GM10847 (cell line): ENCODE measurements around the gene PLD5.

Experiments
- POLR2A ChIP-seq: IDR thresholded peaks from 2 replicates; pipeline ENCODE4 v1.6.1; 2011; ENCODE audit not compliant: insufficient read length; ENCODE audit errors: extremely low read depth

Gene PLD5

DNA sequence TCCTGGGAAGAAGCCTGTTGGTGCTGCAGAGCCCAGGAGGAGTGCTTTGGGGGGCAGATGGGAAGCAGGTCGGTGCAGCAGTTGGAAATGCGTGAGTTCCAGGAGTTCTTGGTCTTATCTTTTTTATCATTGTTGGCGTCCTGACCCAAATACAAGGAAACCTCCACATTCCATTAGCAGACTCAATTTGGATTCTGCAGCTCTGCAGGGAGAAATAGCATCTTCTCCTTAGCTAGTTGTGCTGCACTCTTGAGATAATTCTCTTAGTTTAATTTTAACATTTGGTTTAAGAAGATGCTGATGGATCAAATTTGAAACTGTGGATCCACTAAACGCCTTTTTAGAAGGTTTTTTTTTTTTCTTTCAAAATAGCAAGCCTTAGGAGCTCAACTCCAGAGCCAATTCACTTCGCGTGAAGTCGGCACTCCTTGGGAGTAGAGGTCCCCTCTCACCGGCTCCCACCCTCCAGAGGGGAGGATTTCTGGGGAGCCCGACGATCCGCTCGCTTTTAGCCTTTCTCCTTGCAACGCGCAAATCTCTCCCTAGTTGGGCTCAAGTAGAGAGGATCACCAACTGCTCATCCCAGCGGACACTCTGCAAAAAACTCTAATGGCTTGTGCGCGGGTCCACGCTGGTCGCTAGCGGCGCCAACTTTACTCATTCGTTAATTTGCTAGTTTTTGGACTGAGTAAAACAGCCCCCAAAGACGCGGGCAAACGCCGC lies 1.3 kb downstream of the PLD5 start:
- TF ChIP-seq POLR2A = no peak

DNA sequence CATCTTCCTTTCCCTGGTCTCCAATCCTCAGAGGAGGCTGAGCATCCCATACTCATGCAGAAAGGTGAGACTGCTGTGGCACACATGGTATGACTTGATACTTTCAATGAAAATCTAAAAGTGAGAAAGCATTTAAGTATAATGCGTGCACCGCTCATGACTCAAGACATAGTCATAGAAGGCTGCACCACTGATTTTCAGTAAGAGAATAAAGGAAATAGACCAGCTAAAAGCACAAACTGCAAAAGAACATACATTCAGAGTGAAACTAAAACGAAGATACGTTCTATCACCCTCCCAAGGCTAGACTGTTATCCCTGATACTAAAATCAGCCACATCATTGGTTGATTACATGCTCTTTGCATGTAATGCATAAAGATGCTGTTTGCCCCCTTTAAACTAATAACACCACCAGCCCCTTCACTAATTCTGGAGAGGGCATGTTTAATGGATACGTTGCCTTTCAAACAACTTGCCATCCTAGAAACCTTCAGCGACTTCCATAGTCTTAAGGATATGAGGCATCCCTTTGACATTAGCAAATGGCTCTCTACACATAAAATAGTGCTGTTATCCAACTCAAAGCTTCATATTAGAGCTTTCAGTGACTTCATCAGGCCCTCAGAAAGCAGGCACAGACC lies 2.1 kb downstream of the PLD5 start:
- no peak for TF ChIP-seq POLR2A

DNA sequence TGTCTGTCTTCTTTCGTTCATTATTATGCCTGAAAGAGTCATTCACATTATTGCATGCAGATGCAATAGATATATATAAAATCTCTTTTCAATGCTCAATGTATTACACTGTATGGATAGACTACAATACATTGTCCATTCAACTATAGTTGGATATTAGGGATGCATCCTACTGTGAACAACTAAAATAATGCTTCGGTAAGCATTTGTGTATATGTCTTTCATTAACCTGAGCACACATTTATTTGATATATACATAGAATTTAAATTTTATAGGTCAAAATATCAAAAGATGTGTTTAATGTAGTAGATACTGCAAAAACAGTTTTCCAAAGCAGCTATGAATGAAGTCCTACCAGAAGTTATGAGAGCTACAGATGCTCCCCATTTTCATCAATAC lies 8.9 kb downstream of the PLD5 start:
- TF ChIP-seq POLR2A = no peak

DNA sequence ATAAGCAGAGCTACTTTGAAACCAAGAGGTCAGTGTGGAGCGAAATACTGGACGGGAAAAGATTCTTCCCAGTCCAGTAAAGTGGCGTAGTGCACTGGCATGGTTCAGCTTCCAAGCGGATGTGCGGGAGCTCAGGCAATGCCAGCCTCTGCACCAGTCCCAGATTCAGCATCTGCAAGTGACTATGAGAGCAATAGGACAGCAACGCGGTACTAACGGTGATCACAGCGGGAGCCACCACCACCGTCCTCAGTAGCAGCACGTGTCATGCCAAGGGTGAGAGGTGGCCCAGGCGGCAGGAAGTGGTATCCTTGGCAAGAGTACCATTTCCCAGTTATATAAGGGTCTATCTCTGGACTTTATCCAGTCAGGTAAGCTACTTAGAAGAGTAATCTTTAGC lies 17.8 kb downstream of the PLD5 start:
- no peak for TF ChIP-seq POLR2A

DNA sequence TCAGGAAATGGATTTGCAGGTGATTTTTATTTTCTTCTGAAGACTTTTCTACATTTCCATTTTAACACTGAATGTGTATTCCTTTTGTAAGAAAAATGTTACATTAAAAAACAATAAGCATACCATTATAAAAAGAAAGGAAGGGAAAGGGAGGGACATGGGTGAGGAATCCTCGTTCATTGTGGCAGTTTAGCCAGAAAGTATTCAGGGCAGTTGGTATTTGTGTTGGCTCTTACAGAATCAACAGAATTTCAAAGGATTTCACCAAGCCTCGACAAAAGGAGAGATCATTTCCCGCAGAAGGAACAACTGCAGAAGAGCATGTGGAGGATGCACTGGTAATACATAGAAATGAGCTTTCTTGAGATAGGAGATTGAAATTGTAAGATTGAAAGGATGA lies 35.0 kb downstream of the PLD5 start:
- no peak for TF ChIP-seq POLR2A

DNA sequence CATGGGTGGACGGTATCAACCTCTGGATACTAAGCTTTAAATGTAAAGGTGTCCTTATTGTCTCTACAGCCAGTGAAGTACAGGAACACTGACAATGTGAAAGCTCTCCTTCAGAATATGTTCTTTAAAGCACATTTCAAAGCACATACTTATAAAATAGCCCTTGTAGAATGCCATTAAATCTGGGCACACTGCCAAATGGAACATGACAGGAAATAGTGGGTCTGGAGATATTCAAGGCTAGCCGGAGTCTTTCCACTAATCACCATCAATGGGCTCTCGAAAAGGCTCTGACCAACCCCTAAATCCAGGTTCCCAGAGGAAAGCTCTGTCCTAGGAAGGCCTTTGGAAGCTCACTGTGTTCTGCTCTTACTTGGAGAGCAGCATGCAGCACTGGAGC lies 46.6 kb downstream of the PLD5 start:
- no peak for TF ChIP-seq POLR2A

DNA sequence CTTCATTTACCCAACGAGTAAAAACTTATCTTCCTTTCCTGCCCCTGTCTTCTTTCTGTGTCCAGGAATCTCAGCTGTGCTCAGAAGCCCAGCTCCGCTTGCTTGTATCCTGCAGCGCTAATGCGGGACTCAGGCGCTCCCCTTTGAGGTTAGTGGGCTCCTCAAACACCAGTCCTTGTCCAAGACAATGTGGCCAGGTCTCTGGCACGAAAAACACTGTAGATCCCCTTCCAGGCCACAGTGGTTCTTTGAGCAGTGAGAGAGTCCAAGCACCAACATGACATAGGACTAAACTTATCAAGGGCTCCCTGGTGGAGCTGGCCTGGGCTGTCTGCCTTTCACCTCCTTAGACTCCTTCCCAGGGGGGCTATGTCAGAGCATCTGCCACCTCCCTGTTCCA lies 53.7 kb downstream of the PLD5 start:
- TF ChIP-seq POLR2A = no peak

DNA sequence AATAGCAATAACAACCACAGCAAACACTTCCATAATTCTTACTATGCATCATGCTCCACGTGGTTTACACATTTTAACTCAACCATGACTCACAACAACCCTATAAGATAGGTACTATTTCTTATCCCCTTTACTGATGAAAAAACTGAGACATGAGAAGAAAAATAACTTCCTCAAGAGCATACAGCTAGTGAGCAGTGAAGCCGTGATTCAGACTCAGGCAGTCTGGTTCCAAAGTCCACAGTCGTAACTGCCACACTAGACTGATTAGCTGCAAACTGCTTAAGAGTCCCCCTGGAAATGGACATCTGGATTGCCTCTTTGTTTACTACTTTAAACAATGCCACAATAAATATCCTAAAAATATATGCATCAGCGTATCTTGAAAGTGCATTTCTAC lies 55.7 kb downstream of the PLD5 start:
- TF ChIP-seq POLR2A = no peak

DNA sequence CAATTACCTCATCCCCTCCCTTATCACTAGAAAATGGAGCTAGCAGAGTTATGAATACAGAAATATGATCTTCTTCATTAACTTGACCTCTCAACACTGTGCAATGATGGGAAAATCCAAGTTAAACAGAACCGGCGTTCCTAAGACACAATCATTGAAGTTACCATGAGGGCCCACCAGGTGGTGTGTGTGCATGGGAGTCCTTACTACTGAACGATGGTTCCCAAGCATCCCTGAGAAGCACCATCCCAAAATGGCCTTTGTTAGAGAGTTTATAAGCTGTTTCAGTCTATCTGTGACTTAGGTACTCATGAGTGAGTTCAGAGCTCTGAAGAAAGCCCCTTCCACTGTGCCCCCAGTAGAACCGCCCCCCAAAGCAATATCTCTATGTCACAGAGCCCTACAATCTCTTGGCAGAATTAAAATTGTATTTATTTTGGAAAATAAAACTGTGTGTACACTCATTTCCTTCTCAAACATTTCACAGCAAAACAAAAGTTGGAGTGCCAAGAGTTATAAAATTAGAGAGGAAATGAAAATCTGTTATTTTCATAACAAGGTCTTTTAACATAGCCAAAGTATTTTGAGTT lies 56.8 kb downstream of the PLD5 start:
- TF ChIP-seq POLR2A = no peak

DNA sequence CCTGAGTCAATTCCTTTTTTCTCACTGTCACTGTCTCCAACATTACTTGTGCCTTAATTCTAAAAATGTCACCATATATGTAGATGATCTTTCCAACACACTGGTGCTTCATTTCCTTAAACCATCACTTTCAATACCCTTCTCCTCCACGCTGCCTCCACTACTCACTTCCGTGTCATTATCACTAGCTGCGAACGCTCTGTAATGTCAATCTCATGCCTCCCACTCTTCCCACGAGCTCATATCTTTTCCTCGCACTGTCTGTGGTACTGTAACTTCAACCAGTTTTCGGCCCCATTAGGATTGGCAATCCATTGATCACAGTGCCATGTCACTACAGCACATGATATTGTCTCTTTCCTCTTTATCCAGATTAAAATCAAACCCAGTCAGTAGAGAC lies 61.6 kb downstream of the PLD5 start:
- TF ChIP-seq POLR2A = no peak

DNA sequence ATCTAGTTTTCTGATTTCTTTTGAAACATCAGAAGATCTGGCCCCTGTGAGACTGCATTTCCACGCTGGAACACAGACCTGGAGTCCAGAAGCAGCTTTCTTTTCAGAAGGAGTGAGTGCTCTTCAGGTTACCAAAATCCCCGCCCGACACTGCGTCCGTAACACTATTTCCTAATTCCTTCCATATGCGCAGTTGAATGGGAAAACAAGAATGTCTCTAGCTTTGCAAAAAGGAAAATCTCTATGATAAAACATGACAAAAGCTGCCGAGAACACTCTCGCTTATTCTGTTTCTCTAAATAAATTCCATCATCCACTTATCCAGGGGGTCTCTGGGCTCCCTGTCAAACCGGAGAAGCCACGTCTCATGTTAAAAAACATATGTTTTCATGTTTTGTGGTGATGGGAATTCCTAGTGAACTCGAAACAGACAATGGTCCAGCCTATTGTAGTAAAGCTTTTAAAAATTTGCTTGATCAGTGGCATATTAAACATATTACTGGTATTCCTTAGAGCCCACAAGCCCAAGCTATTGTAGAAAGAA lies 67.7 kb downstream of the PLD5 start:
- no peak for TF ChIP-seq POLR2A

DNA sequence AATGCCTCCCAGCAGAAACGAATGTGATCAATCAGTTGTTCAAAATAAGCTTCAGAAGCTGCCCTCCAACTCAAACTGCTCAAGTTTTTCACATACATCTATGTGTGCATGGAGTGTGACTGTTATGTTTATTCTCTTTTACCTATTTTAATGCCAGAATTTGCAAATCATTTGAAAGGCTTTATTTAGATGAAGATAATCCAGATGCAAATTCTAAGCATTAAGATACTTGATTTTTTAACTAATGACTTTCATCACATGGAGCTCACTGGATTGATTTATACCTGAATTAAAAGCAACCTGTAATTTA lies 69.5 kb downstream of the PLD5 start:
- no peak for TF ChIP-seq POLR2A

DNA sequence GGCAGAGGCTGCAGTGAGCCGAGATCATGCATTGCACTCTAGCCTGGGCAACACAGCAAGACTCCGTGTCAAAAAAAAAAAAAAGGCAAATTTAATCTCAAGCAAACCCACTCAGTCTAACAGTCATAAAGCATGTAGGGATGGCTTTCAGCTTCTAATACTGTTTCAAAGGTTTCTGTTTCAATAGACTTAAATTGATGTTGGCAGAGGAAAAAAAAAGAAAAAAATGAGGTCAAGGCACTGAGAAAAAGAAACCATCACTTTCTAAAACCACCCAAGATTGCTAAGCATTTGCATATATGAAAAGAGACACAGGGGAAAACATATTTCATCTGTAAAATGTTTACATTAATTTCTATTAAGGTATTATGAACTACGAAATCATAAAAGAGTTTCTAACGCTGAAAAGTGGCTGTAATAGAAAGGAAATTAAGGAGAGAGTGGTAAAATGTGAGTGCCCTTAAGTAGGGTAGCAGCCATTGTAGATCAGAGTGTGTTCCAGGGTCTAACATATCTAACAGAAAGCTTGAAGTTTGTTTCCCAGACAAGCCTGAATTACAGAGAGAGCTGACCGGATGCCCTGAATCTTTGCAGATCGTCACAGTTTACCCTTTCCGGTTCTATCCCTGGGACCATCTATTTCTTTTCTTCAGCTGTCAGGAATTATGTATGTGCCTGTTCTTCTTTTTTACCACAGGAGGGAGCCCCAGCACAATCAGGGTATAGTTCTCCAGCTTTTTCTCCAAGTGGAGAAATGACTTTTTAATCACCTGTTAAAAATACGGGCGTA lies 70.0 kb downstream of the PLD5 start:
- TF ChIP-seq POLR2A = no peak

DNA sequence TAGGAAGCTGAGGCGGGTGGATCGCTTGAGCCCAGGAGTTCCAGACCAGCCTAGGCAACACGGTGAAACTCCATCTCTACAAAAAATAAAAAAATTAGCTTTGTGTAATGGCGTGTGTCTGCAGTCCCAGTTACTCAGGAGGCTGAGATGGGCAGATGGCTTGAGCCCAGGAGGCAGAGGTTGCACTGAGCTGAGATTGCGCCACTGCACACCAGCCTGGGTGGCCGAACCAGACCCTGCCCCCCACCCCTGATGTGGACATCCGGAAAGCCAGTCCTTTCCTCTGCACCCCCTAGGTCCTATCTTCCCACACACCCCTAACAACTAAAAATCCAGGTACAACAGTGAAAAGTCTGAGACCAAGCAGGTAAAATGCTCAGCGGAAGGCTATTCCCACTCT lies 71.9 kb downstream of the PLD5 start:
- no peak for TF ChIP-seq POLR2A

DNA sequence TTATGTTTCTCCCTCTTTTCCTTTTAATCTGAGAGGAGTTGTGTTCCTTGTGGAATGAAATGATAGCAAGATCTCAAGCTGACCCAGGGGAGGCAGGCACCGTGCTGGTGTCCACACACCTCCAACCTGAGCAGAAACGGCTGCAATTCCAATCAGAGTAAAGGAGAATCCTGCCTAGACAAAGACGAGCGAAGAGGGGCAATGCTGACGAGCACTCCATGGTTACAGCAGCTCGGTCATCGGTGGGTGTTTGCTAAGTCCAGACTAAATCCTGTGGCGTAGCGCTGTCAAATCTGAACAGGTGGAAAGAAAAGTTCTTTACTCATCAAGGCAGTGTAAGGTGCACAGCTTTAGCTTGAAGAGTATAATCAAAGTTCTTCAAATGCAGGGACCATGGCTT lies 74.8 kb downstream of the PLD5 start:
- no peak for TF ChIP-seq POLR2A
